SU-DHL-6 (cell line): Measurements from ENCODE around the gene TMEM200B.

Experiments
- CTCF ChIP-seq: fragments of 200-600 bp; sonication (generic); IDR thresholded peaks from one replicate; pipeline ENCODE4 v1.5.1; 2017; ENCODE audit warnings: antibody characterized with exemption, mild to moderate bottlenecking, low read length, moderate library complexity; ENCODE audit not compliant: insufficient read depth, poor library complexity, severe bottlenecking
- EZH2phosphoT487 ChIP-seq: fragments of 200-600 bp; sonication (generic), shearing (Covaris generic); conservative IDR thresholded peaks from 2 replicates; pipeline ENCODE4 v1.6.1; 2018; ENCODE audit warnings: mild to moderate bottlenecking, antibody characterized with exemption, low read length, moderate library complexity, mixed read lengths

- TF ChIP-seq CTCF (no peak), EZH2phosphoT487 (no peak)
Measured at GRCh38 chr1:29117381-29117780, 6.3 kb downstream of the TMEM200B start.
